H1 (cell line): ENCODE results near the gene BBLN. TPM values are rescaled to one million over a fixed set of nuclear protein-coding genes. Genes with fewer than 3 reads are reported as not detected.

Experiments used
- CTCF ChIA-PET: fragments of 300-600 bp; sonication (Branson Sonifier 250); formaldehyde crosslinking; loops from one replicate; lab custom pipeline; 2021; ENCODE audit not compliant: partially characterized antibody; lab: Charles Lee
- POLR2A ChIA-PET: fragments of 300-600 bp; sonication (Branson Sonifier 250); formaldehyde crosslinking; loops from one replicate; lab custom pipeline; 2021; ENCODE audit warnings: inconsistent platforms; ENCODE audit not compliant: partially characterized antibody; lab: Charles Lee
- DNase-seq, 2 experiments: peaks; one replicate each; pipeline versions ENCODE4 v3.0.0 to v3.0.0-alpha.2; 2010 to 2022; ENCODE audit warnings: low spot score in 2 of 2, low read depth in 1 of 2, mixed read lengths in 1 of 2
- FAIRE-seq: peaks from 2 replicates; lab custom pipeline; 2011; peaks lifted over from hg19 to GRCh38; lab: Jason Lieb, UNC
- H2AFZ ChIP-seq: 2 replicates; pipeline ENCODE4 v1.8.1; 2012; ENCODE audit warnings: low read length, inconsistent platforms
- H2AK5ac ChIP-seq: 2 replicates; pipeline ENCODE4 v1.6.1; 2013; ENCODE audit warnings: low read depth, low read length
- H2BK120ac ChIP-seq: replicated peaks from 2 replicates; pipeline ENCODE3; 2013; ENCODE audit warnings: low read depth, low read length, inconsistent platforms
- H2BK12ac ChIP-seq: 2 replicates; pipeline ENCODE4 v1.6.1; 2013; ENCODE audit warnings: low read depth, low read length
- H2BK15ac ChIP-seq: 2 replicates; pipeline ENCODE4 v1.6.1; 2013; ENCODE audit warnings: low read length
- H2BK20ac ChIP-seq: 2 replicates; pipeline ENCODE4 v1.6.1; 2013; ENCODE audit warnings: low read length
- H2BK5ac ChIP-seq: 2 replicates; pipeline ENCODE4 v1.6.1; 2013; ENCODE audit warnings: low read depth, low read length
- H3K14ac ChIP-seq: 2 replicates; pipeline ENCODE4 v1.6.1; 2013; ENCODE audit warnings: inconsistent platforms; ENCODE audit not compliant: insufficient read length
- H3K18ac ChIP-seq: 2 replicates; pipeline ENCODE4 v1.6.1; 2013; ENCODE audit warnings: low read length; ENCODE audit errors: extremely low read depth
- H3K23ac ChIP-seq: 2 replicates; pipeline ENCODE4 v1.6.1; 2013; ENCODE audit warnings: inconsistent platforms; ENCODE audit not compliant: insufficient read length
- H3K23me2 ChIP-seq: 2 replicates; pipeline ENCODE4 v1.6.1; 2013; ENCODE audit warnings: low read depth, low read length
- H3K27ac ChIP-seq: 2 replicates; pipeline ENCODE4 v1.6.1; 2011; ENCODE audit warnings: low read depth, low read length, inconsistent platforms
- H3K27me3 ChIP-seq, 4 experiments: replicated peaks in 1 of 4; 1 replicate in 1 of 4; 2 replicates in 3 of 4; pipeline versions ENCODE4 v1.6.1 to v1.8.1; 2011 to 2013; ENCODE audit warnings: low read length in 3 of 4, mild to moderate bottlenecking in 3 of 4, inconsistent platforms in 2 of 4, mixed read lengths in 2 of 4, moderate library complexity in 1 of 4; ENCODE audit not compliant: control insufficient read depth in 3 of 4, insufficient read depth in 3 of 4; ENCODE audit errors: extremely low read depth in 1 of 4
- H3K36me3 ChIP-seq, 4 experiments: 2 replicates each; pipeline versions ENCODE4 v1.6.1 to v1.8.1; 2011 to 2013; ENCODE audit warnings: mild to moderate bottlenecking in 4 of 4, low read length in 3 of 4, moderate library complexity in 2 of 4, control low read depth in 1 of 4, inconsistent platforms in 1 of 4; ENCODE audit not compliant: insufficient read depth in 4 of 4, control insufficient read depth in 2 of 4
- H3K4ac ChIP-seq: replicated peaks from 2 replicates; pipeline ENCODE3; 2013; ENCODE audit warnings: low read length, low read depth, mixed read lengths, inconsistent platforms; ENCODE audit not compliant: insufficient read length
- H3K4me1 ChIP-seq, 4 experiments: replicated peaks in 1 of 4; 1 replicate in 1 of 4; 2 replicates in 3 of 4; pipeline versions ENCODE4 v1.6.1 to v1.8.1; 2011 to 2013; ENCODE audit warnings: low read length in 3 of 4, inconsistent platforms in 2 of 4, mixed read lengths in 1 of 4; ENCODE audit not compliant: insufficient read depth in 4 of 4, control insufficient read depth in 3 of 4
- H3K4me2 ChIP-seq, 2 experiments: 2 replicates each; pipeline versions ENCODE4 v1.6.1 to v1.8.1; 2011 to 2013; ENCODE audit warnings: low read depth in 2 of 2, low read length in 2 of 2, control low read depth in 1 of 2, inconsistent platforms in 1 of 2, mild to moderate bottlenecking in 1 of 2; ENCODE audit not compliant: insufficient read depth in 1 of 2
- H3K4me3 ChIP-seq, 4 experiments: fragments of 200-600, 300-600 bp in 1 of 4; sonication (generic), shearing (Covaris generic), sonication (Bioruptor Twin) in 1 of 4; 2 replicates each; pipeline versions ENCODE4 v1.5.1 to v1.8.1; 2011 to 2016; ENCODE audit warnings: low read length in 4 of 4, low read depth in 3 of 4, control low read depth in 2 of 4, inconsistent platforms in 2 of 4, mild to moderate bottlenecking in 2 of 4, mixed read lengths in 1 of 4, moderate library complexity in 1 of 4; ENCODE audit not compliant: insufficient read depth in 2 of 4; ENCODE audit errors: extremely low read depth in 1 of 4
- H3K56ac ChIP-seq: replicated peaks from 2 replicates; pipeline ENCODE3; 2013; ENCODE audit warnings: low read depth, mild to moderate bottlenecking, mixed read lengths, low read length, inconsistent platforms; ENCODE audit not compliant: insufficient read length
- H3K79me1 ChIP-seq: 2 replicates; pipeline ENCODE4 v1.6.1; 2013; ENCODE audit warnings: low read depth, low read length, control low read depth
- H3K79me2 ChIP-seq, 2 experiments: 2 replicates each; pipeline versions ENCODE4 v1.6.1 to v1.8.1; 2012 to 2013; ENCODE audit warnings: low read length in 2 of 2, mild to moderate bottlenecking in 2 of 2, inconsistent platforms in 1 of 2; ENCODE audit not compliant: insufficient read depth in 2 of 2, control insufficient read depth in 1 of 2
- H3K9ac ChIP-seq, 4 experiments: replicated peaks in 1 of 4; 1 replicate in 1 of 4; 2 replicates in 3 of 4; pipeline versions ENCODE4 v1.6.1 to v1.8.1; 2011 to 2013; ENCODE audit warnings: low read depth in 3 of 4, low read length in 3 of 4, control low read depth in 2 of 4, mild to moderate bottlenecking in 2 of 4, moderate library complexity in 2 of 4, inconsistent platforms in 1 of 4; ENCODE audit errors: extremely low read depth in 1 of 4
- H3K9me3 ChIP-seq, 2 experiments: 2 replicates each; pipeline versions ENCODE4 v1.6.1 to v1.8.1; 2012 to 2013; ENCODE audit warnings: mild to moderate bottlenecking in 2 of 2, moderate library complexity in 2 of 2, control low read depth in 1 of 2, inconsistent platforms in 1 of 2, low read depth in 1 of 2, low read length in 1 of 2, mixed read lengths in 1 of 2; ENCODE audit not compliant: insufficient read depth in 2 of 2
- H4K20me1 ChIP-seq, 2 experiments: replicated peaks in 1 of 2; 2 replicates each; pipeline versions ENCODE3 to v1.8.1; 2011 to 2013; ENCODE audit warnings: inconsistent platforms in 2 of 2, low read length in 2 of 2, mild to moderate bottlenecking in 1 of 2; ENCODE audit not compliant: insufficient read depth in 2 of 2, control insufficient read depth in 1 of 2
- H4K5ac ChIP-seq: 2 replicates; pipeline ENCODE4 v1.6.1; 2013; ENCODE audit warnings: low read length, low read depth, mixed read lengths, inconsistent platforms; ENCODE audit not compliant: insufficient read length
- H4K8ac ChIP-seq: 2 replicates; pipeline ENCODE4 v1.8.0; 2013; ENCODE audit warnings: mild to moderate bottlenecking, moderate library complexity, low read length, inconsistent platforms; ENCODE audit not compliant: insufficient read depth; ENCODE audit errors: extremely low read depth
- H4K91ac ChIP-seq: replicated peaks from 2 replicates; pipeline ENCODE3; 2013; ENCODE audit warnings: low read length, mixed read lengths, inconsistent platforms; ENCODE audit not compliant: insufficient read length
- CREB1 ChIP-seq: IDR thresholded peaks from 2 replicates; pipeline ENCODE4 v1.6.1; 2012; ENCODE audit warnings: inconsistent platforms
- CTBP2 ChIP-seq: IDR thresholded peaks from 2 replicates; pipeline ENCODE4 v1.7.0; 2011; ENCODE audit warnings: borderline replicate concordance, mild to moderate bottlenecking, moderate library complexity, mixed read lengths, low read length; ENCODE audit not compliant: insufficient read depth, insufficient read length
- HDAC2 ChIP-seq, 2 experiments: fragments of 300-600 bp in 1 of 2; sonication (generic) in 1 of 2; IDR thresholded peaks; 2 replicates each; pipeline ENCODE4 v1.6.1; 2011 to 2012; ENCODE audit warnings: low read depth in 2 of 2, low read length in 2 of 2, mild to moderate bottlenecking in 2 of 2, moderate library complexity in 2 of 2, borderline replicate concordance in 1 of 2, inconsistent platforms in 1 of 2
- KDM4A ChIP-seq: IDR thresholded peaks from one replicate; pipeline ENCODE4 v1.7.1; 2012; ENCODE audit warnings: low read depth, mild to moderate bottlenecking, moderate library complexity, low read length, inconsistent platforms; ENCODE audit not compliant: severe bottlenecking
- POLR2AphosphoS5 ChIP-seq: IDR thresholded peaks from 2 replicates; pipeline ENCODE4 v1.6.1; 2011; ENCODE audit warnings: low read depth, low read length
- RAD21 ChIP-seq, 2 experiments: IDR thresholded peaks in 1 of 2; conservative IDR thresholded peaks in 1 of 2; 2 replicates each; pipeline ENCODE4 v1.6.1; 2011; ENCODE audit warnings: low read depth in 2 of 2, low read length in 2 of 2, improper control_type of control experiment in 1 of 2, inconsistent platforms in 1 of 2, mild to moderate bottlenecking in 1 of 2, moderate library complexity in 1 of 2
- SRF ChIP-seq: IDR thresholded peaks from 2 replicates; pipeline ENCODE4 v1.6.1; 2011; ENCODE audit warnings: mild to moderate bottlenecking, low read depth, low read length, moderate library complexity
- TAF7 ChIP-seq: optimal IDR thresholded peaks from 2 replicates; pipeline ENCODE3; 2011; ENCODE audit warnings: low read depth, mild to moderate bottlenecking, inconsistent platforms, low read length, moderate library complexity, borderline replicate concordance
- TBP ChIP-seq: IDR thresholded peaks from 2 replicates; pipeline ENCODE4 v1.6.1; 2011; ENCODE audit warnings: low read depth, low read length, improper control_type of control experiment
- USF2 ChIP-seq: IDR thresholded peaks from 2 replicates; pipeline ENCODE4 v1.6.1; 2011; ENCODE audit warnings: low read length, improper control_type of control experiment
- WGBS, 2 experiments: shearing (Covaris generic) in 1 of 2; methylation state at CpG; one replicate each; pipeline versions ENCODE4 v1.1.6 to v1.1.7; 2013 to 2015; ENCODE audit warnings: low lambda C conversion rate in 2 of 2, mixed read lengths in 2 of 2, inconsistent platforms in 1 of 2, low coverage in 1 of 2, missing lambda C conversion rate in 1 of 2; ENCODE audit not compliant: insufficient replicate concordance in 2 of 2, insufficient coverage in 1 of 2, insufficient read length in 1 of 2; ENCODE audit errors: extremely low coverage in 1 of 2, missing lambda C conversion rate in 1 of 2; 5-methylcytosine and 5-hydroxymethylcytosine counted together
- polyA plus RNA-seq, 7 experiments: library from polyadenylated mRNA; depleted of rRNA in 3 of 7; stranded (reverse) in 5 of 7; unstranded in 2 of 7; fragments of >200 nt in 5 of 7; fragments of 200-250 nt in 2 of 7; gene quantifications; 1 replicate in 5 of 7; 2 replicates in 1 of 7; 4 replicates in 1 of 7; pipeline versions ENCODE4 v1.2.1 to v1.2.3, GENCODE V29; 2011 to 2013; ENCODE audit warnings: missing spikeins in 2 of 7, mixed read lengths in 2 of 7
- total RNA-seq: library from RNA; stranded (reverse); fragmentation: NEBNext Ultra II Directional; extraction: Animal tissue kit (Norgen Biotek cat#: 25700); gene quantifications from 2 replicates; pipeline ENCODE4 v1.2.1, GENCODE V29; 2021

BBLN gene
- total and polyA plus RNA-seq, 2 of the 8 experiments (the other 6 are each of a cell fraction or from before 2014, with no cell fraction given) = 63.1 to 164 TPM

- Histone ChIP-seq H3K4me3 (no peak overlapping the region), H3K14ac (no peak overlapping the region), H3K79me2 (no peaks in the 10 kb centered on the region), H3K56ac (no peak overlapping the region), H2BK15ac (no peak overlapping the region), H3K4ac (no peak overlapping the region), H4K5ac (no peak overlapping the region), H2BK5ac (no peak overlapping the region), H3K18ac (no peak overlapping the region), H2AFZ (no peak overlapping the region), H4K20me1 (peaks cover 0 to 2% of the 10 kb centered on the region in 2 experiments), H2BK12ac (no peak overlapping the region), H3K36me3 (no peaks in the 10 kb centered on the region), H3K4me2 (no peak overlapping the region), H3K4me1 (peaks cover 0 to 8% (median 2%) of the 10 kb centered on the region in 4 experiments; a peak in 6 of 7 replicates), H2AK5ac (no peak overlapping the region), H3K23me2 (peaks cover 5% of the 10 kb centered on the region; the same call in 1 of the 2 replicates), H3K79me1 (no peaks in the 10 kb centered on the region), H3K27me3 (no peaks in the 10 kb centered on the region; a peak in 2 of 7 replicates), H2BK20ac (no peak overlapping the region), H2BK120ac (no peak overlapping the region), H4K8ac (no peak overlapping the region), H3K9ac (no peak overlapping the region), H3K27ac (no peak overlapping the region), H4K91ac (no peak overlapping the region), H3K23ac (no peak overlapping the region), H3K9me3 (no peaks in the 10 kb centered on the region)
- no peak for FAIRE-seq
- CTCF ChIA-PET = interaction anchor here (1.2 to 3.4 kb wide), 6 partner anchors 10 to 1581 kb away, joined by 3 to 13 read pairs (median 4); no protein-coding TSS in a partner anchor
- DNase-seq = no peak
- WGBS, 2 experiments = 83% methylated on average over 7 of the region's 7 CpGs; no CpG with 5 or more reads in 1 of the 2 experiments
- POLR2A ChIA-PET = interaction anchor here (1.5 kb wide), 1 partner anchor 57 kb away, joined by 5 read pairs; no protein-coding TSS in a partner anchor
- no peak for TF ChIP-seq USF2
- no peak for TF ChIP-seq CTBP2
- TF ChIP-seq POLR2AphosphoS5 = no peak
- TF ChIP-seq HDAC2 (IDR thresholded peaks at IDR 0.05; ENCODE audit: borderline replicate concordance in 1 of 2, low read depth in 2 of 2, low read length in 2 of 2) = no peak
- TF ChIP-seq CREB1 = no peak
- no peak for TF ChIP-seq TBP
- no peak for TF ChIP-seq RAD21 (IDR thresholded peaks at IDR 0.05 in 1 of 2, conservative IDR thresholded peaks at IDR 0.05 in 1 of 2; ENCODE audit: low read depth in 2 of 2, low read length in 2 of 2)
- no peak for TF ChIP-seq KDM4A
- TF ChIP-seq TAF7 = no peak
- TF ChIP-seq SRF = no peak
Measured at GRCh38 chr9:128155736-128156500, 4.1 kb upstream of the BBLN start.
